H9 (cell line): ENCODE measurements around the gene TMOD1. TPM values are rescaled to one million over a fixed set of nuclear protein-coding genes. Genes with fewer than 3 reads are reported as not detected.

Experiments
- DNase-seq: peaks from one replicate; pipeline ENCODE4 v3.0.0-alpha.2; 2017
- H2AFZ ChIP-seq: one replicate; pipeline ENCODE4 v1.6.1; 2013; ENCODE audit warnings: mild to moderate bottlenecking, low read length, control low read depth, moderate library complexity
- H2AK5ac ChIP-seq: 2 replicates; pipeline ENCODE4 v1.6.1; 2013; ENCODE audit warnings: low read length, control low read depth, mixed read lengths; ENCODE audit not compliant: insufficient read length
- H2BK120ac ChIP-seq: one replicate; pipeline ENCODE4 v1.6.1; 2013; ENCODE audit warnings: low read depth, mild to moderate bottlenecking, low read length, control low read depth, inconsistent platforms; ENCODE audit not compliant: poor library complexity, severe bottlenecking
- H2BK12ac ChIP-seq: 2 replicates; pipeline ENCODE4 v1.6.1; 2013; ENCODE audit warnings: low read length, control low read depth, mixed read lengths, low read depth; ENCODE audit not compliant: insufficient read length
- H2BK15ac ChIP-seq: 2 replicates; pipeline ENCODE4 v1.6.1; 2013; ENCODE audit warnings: low read depth, low read length, control low read depth
- H2BK20ac ChIP-seq: one replicate; pipeline ENCODE4 v1.6.1; 2013; ENCODE audit warnings: low read depth, mild to moderate bottlenecking, low read length, control low read depth, inconsistent platforms; ENCODE audit not compliant: poor library complexity, severe bottlenecking
- H2BK5ac ChIP-seq: 2 replicates; pipeline ENCODE4 v1.6.1; 2013; ENCODE audit warnings: low read length, control low read depth, mixed read lengths; ENCODE audit not compliant: insufficient read length
- H3K14ac ChIP-seq: 2 replicates; pipeline ENCODE4 v1.6.1; 2013; ENCODE audit warnings: low read length, control low read depth; ENCODE audit not compliant: insufficient read depth
- H3K18ac ChIP-seq: 2 replicates; pipeline ENCODE4 v1.6.1; 2013; ENCODE audit warnings: low read depth, mild to moderate bottlenecking, mixed read lengths, low read length, control low read depth; ENCODE audit not compliant: insufficient read length
- H3K23ac ChIP-seq: 2 replicates; pipeline ENCODE4 v1.6.1; 2013; ENCODE audit warnings: low read length, control low read depth, mixed read lengths, low read depth; ENCODE audit not compliant: insufficient read length
- H3K23me2 ChIP-seq: 2 replicates; pipeline ENCODE4 v1.6.1; 2013; ENCODE audit warnings: low read depth, mild to moderate bottlenecking, mixed read lengths, low read length, control low read depth; ENCODE audit not compliant: insufficient read length, poor library complexity, severe bottlenecking
- H3K27ac ChIP-seq: 2 replicates; pipeline ENCODE4 v1.5.1; 2013; ENCODE audit warnings: low read length, control low read depth, mixed read lengths, low read depth; ENCODE audit not compliant: insufficient read length
- H3K27me3 ChIP-seq: 2 replicates; pipeline ENCODE4 v1.6.1; 2013; ENCODE audit warnings: low read length, control low read depth, inconsistent platforms; ENCODE audit not compliant: insufficient read depth
- H3K4ac ChIP-seq: 2 replicates; pipeline ENCODE4 v1.6.1; 2013; ENCODE audit warnings: low read depth, mild to moderate bottlenecking, control low read depth, inconsistent platforms, low read length, moderate library complexity
- H3K4me1 ChIP-seq: 2 replicates; pipeline ENCODE4 v1.6.1; 2013; ENCODE audit warnings: low read length, control low read depth, inconsistent platforms; ENCODE audit not compliant: insufficient read depth
- H3K4me2 ChIP-seq: 2 replicates; pipeline ENCODE4 v1.6.1; 2013; ENCODE audit warnings: low read length, control low read depth, mixed read lengths; ENCODE audit not compliant: insufficient read length, insufficient read depth
- H3K56ac ChIP-seq: 2 replicates; pipeline ENCODE4 v1.6.1; 2013; ENCODE audit warnings: low read depth, mild to moderate bottlenecking, mixed read lengths, low read length, control low read depth; ENCODE audit not compliant: insufficient read length
- H3K79me1 ChIP-seq: 2 replicates; pipeline ENCODE4 v1.6.1; 2013; ENCODE audit warnings: low read depth, mild to moderate bottlenecking, moderate library complexity, low read length, control low read depth, inconsistent platforms; ENCODE audit not compliant: insufficient read depth, poor library complexity, severe bottlenecking
- H3K79me2 ChIP-seq: 2 replicates; pipeline ENCODE4 v1.6.1; 2013; ENCODE audit warnings: low read length, control low read depth, inconsistent platforms; ENCODE audit not compliant: insufficient read depth
- H3K9ac ChIP-seq: 2 replicates; pipeline ENCODE4 v1.6.1; 2013; ENCODE audit warnings: low read length, control low read depth, mixed read lengths; ENCODE audit not compliant: insufficient read length; ENCODE audit errors: extremely low read depth
- H3K9me3 ChIP-seq: one replicate; pipeline ENCODE4 v1.6.1; 2013; ENCODE audit warnings: low read depth, low read length, inconsistent platforms; ENCODE audit not compliant: control insufficient read depth
- H3T11ph ChIP-seq: one replicate; pipeline ENCODE4 v1.6.1; 2013; ENCODE audit warnings: mild to moderate bottlenecking, low read length, control low read depth, inconsistent platforms
- H4K20me1 ChIP-seq: one replicate; pipeline ENCODE4 v1.6.1; 2013; ENCODE audit not compliant: control insufficient read depth, insufficient read length, insufficient read depth
- H4K5ac ChIP-seq: 2 replicates; pipeline ENCODE4 v1.6.1; 2013; ENCODE audit warnings: low read depth, mild to moderate bottlenecking, mixed read lengths, low read length, control low read depth; ENCODE audit not compliant: insufficient read length
- H4K8ac ChIP-seq: replicated peaks from 2 replicates; pipeline ENCODE4 v1.6.1; 2013; ENCODE audit warnings: low read length, control low read depth, mixed read lengths, low read depth; ENCODE audit not compliant: insufficient read length
- H4K91ac ChIP-seq: 2 replicates; pipeline ENCODE4 v1.6.1; 2013; ENCODE audit warnings: low read depth, mild to moderate bottlenecking, moderate library complexity, mixed read lengths, low read length, control low read depth; ENCODE audit not compliant: insufficient read length
- H3K27ac Mint-ChIP-seq, 3 experiments: 2 replicates in 2 of 3; 3 replicates in 1 of 3; pipeline ENCODE4 v1.8.0; 2020 to 2021; ENCODE audit warnings: mixed read lengths in 3 of 3, mild to moderate bottlenecking in 1 of 3, moderate library complexity in 1 of 3
- H3K27me3 Mint-ChIP-seq: 2 replicates; pipeline ENCODE4 v1.8.0; 2021; ENCODE audit warnings: low read depth, mild to moderate bottlenecking, moderate library complexity, mixed read lengths
- H3K36me3 Mint-ChIP-seq, 3 experiments: 2 replicates in 2 of 3; 3 replicates in 1 of 3; pipeline ENCODE4 v1.8.0; 2020 to 2021; ENCODE audit warnings: low read depth in 3 of 3, mixed read lengths in 3 of 3; ENCODE audit not compliant: insufficient read depth in 1 of 3
- H3K4me1 Mint-ChIP-seq, 2 experiments: 2 replicates each; pipeline ENCODE4 v1.8.0; 2020; ENCODE audit warnings: mixed read lengths in 2 of 2
- H3K4me3 Mint-ChIP-seq, 2 experiments: 2 replicates in 1 of 2; 3 replicates in 1 of 2; pipeline ENCODE4 v1.8.0; 2020 to 2021; ENCODE audit warnings: mild to moderate bottlenecking in 2 of 2, mixed read lengths in 2 of 2, moderate library complexity in 1 of 2
- H3K9me3 Mint-ChIP-seq, 2 experiments: 2 replicates in 1 of 2; 3 replicates in 1 of 2; pipeline ENCODE4 v1.8.0; 2020; ENCODE audit warnings: mild to moderate bottlenecking in 2 of 2, mixed read lengths in 2 of 2, moderate library complexity in 1 of 2
- WGBS: extraction: QIAGEN DNeasy Blood & Tissue Kit; methylation state at CpG from one replicate; pipeline ENCODE4 v1.1.7; 2013; ENCODE audit warnings: missing lambda C conversion rate, low lambda C conversion rate, mixed read lengths; ENCODE audit not compliant: insufficient read length; ENCODE audit errors: extremely low coverage; 5-methylcytosine and 5-hydroxymethylcytosine counted together
- total RNA-seq: library from RNA; stranded (reverse); gene quantifications from 2 replicates; pipeline ENCODE4 v1.2.1, GENCODE V29; 2021
- TF ChIP-seq, protein P1 (sequence below): fragments of 200-600 bp; sonication (generic); conservative IDR thresholded peaks from 3 replicates; pipeline ENCODE4 v1.8.0; 2021; ENCODE audit warnings: antibody characterized with exemption, mild to moderate bottlenecking

TMOD1 gene
- total RNA-seq, 1 experiment from 2014 or later: 0.98 TPM

- H3K4me3 Mint-ChIP-seq: peak overlapping the region in 1 of 2 experiments; percentile 86; a peak in 3 of 5 replicates
- Histone ChIP-seq H2BK20ac (no peak overlapping the region), H2BK120ac (no peak overlapping the region), H4K8ac (no peak overlapping the region), H4K5ac (no peak overlapping the region), H3K27ac (no peak overlapping the region), H2AK5ac (no peak overlapping the region), H2BK15ac (no peak overlapping the region), H2BK5ac (no peak overlapping the region), H3K14ac (no peak overlapping the region), H2AFZ (no peak overlapping the region), H2BK12ac (no peak overlapping the region), H3K23me2 (peaks cover 16% of the 10 kb centered on the region), H3K23ac (no peak overlapping the region), H3K9ac (no peak overlapping the region), H3K79me1 (no peaks in the 10 kb centered on the region), H3T11ph (no peak overlapping the region), H3K4ac (no peak overlapping the region), H4K20me1 (no peaks in the 10 kb centered on the region), H4K91ac (no peak overlapping the region), H3K18ac (no peak overlapping the region), H3K56ac (no peak overlapping the region), H3K4me1 (no peaks in the 10 kb centered on the region; the same call in 1 of the 2 replicates), H3K27me3 (peaks cover 42% of the 10 kb centered on the region), H3K9me3 (no peaks in the 10 kb centered on the region), H3K4me2 (no peak overlapping the region), H3K79me2 (no peaks in the 10 kb centered on the region)
- H3K4me1 Mint-ChIP-seq: peaks cover 10 to 16% of the 10 kb centered on the region in 2 experiments
- H3K36me3 Mint-ChIP-seq: no peaks in the 10 kb centered on the region; a peak in 2 of 7 replicates
- H3K9me3 Mint-ChIP-seq: peaks cover 9 to 13% of the 10 kb centered on the region in 2 experiments; a peak in 4 of 5 replicates
- DNase-seq: no peak
- no peak overlapping the region for H3K27ac Mint-ChIP-seq
- no CpG with 5 or more reads among the region's 5 CpGs for WGBS
- TF ChIP-seq, protein P1, sequence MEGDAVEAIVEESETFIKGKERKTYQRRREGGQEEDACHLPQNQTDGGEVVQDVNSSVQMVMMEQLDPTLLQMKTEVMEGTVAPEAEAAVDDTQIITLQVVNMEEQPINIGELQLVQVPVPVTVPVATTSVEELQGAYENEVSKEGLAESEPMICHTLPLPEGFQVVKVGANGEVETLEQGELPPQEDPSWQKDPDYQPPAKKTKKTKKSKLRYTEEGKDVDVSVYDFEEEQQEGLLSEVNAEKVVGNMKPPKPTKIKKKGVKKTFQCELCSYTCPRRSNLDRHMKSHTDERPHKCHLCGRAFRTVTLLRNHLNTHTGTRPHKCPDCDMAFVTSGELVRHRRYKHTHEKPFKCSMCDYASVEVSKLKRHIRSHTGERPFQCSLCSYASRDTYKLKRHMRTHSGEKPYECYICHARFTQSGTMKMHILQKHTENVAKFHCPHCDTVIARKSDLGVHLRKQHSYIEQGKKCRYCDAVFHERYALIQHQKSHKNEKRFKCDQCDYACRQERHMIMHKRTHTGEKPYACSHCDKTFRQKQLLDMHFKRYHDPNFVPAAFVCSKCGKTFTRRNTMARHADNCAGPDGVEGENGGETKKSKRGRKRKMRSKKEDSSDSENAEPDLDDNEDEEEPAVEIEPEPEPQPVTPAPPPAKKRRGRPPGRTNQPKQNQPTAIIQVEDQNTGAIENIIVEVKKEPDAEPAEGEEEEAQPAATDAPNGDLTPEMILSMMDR: no peak
- H3K27me3 Mint-ChIP-seq: peaks cover 41% of the 10 kb centered on the region
Measured at GRCh38 chr9:97500263-97500662, 1.2 kb upstream of the TMOD1 start.
